ENCODE measurements around the gene NRCAM.
A peak's percentile ranks its signal among the peaks of the same experiment; 100 is the strongest.

NRCAM gene

GRCh38 chr7:108137993-108138392, 318.2 kb downstream of the NRCAM start (continued):
- TF ChIP-seq ZNF354C (tag by site-specific recombination; IDR thresholded peaks at IDR 0.05; ENCODE audit: borderline replicate concordance, low read depth): no peak
- TF ChIP-seq ZBTB44 (tag by site-specific recombination; IDR thresholded peaks at IDR 0.05): no peak
- TF ChIP-seq ZBTB7A (tag by site-specific recombination; IDR thresholded peaks at IDR 0.05; ENCODE audit: low read depth): no peak
- TF ChIP-seq WT1 (tag by site-specific recombination; IDR thresholded peaks at IDR 0.05): no peak
- no peak for TF ChIP-seq ZNF416 (tag by site-specific recombination; IDR thresholded peaks at IDR 0.05)
- no peak for TF ChIP-seq ZNF155 (tag by site-specific recombination; IDR thresholded peaks at IDR 0.05)
- no peak for TF ChIP-seq ZNF214 (tag by site-specific recombination; IDR thresholded peaks at IDR 0.05; ENCODE audit: borderline replicate concordance)
- TF ChIP-seq ZNF654 (tag by site-specific recombination; IDR thresholded peaks at IDR 0.05; ENCODE audit: low read depth): no peak
- no peak for TF ChIP-seq ZNF837 (tag by site-specific recombination; IDR thresholded peaks at IDR 0.05)
- no peak for TF ChIP-seq SALL2 (tag by site-specific recombination; IDR thresholded peaks at IDR 0.05; ENCODE audit: borderline replicate concordance)
- no peak for TF ChIP-seq ZNF311 (tag by site-specific recombination; IDR thresholded peaks at IDR 0.05; ENCODE audit: borderline replicate concordance)
- TF ChIP-seq, protein P1, sequence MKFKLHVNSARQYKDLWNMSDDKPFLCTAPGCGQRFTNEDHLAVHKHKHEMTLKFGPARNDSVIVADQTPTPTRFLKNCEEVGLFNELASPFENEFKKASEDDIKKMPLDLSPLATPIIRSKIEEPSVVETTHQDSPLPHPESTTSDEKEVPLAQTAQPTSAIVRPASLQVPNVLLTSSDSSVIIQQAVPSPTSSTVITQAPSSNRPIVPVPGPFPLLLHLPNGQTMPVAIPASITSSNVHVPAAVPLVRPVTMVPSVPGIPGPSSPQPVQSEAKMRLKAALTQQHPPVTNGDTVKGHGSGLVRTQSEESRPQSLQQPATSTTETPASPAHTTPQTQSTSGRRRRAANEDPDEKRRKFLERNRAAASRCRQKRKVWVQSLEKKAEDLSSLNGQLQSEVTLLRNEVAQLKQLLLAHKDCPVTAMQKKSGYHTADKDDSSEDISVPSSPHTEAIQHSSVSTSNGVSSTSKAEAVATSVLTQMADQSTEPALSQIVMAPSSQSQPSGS (tag by site-specific recombination; IDR thresholded peaks at IDR 0.05; ENCODE audit: low read depth): no peak

DNA sequence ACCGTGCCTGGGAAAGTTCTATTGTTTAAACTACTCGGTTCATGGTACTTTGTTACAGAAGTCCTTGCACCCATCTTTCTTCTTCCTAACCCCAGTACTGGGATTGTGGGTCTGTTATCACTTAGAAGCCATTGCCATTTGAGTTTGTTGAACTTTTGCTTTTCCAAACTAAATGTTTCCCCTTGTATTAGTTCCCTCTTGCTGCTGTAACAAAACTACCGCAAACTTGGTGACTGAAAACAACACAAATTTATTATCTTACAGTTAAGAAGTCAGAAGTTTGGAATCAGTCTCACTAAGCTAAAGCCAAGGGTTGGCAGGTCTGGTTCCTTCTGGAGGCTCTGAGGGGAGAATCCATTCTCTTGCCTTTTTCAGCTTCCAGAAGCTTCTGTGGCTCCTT, 319.2 kb downstream of the NRCAM start:
- Histone ChIP-seq H3K4me3 (ENCODE audit: low read depth, low read length) (no peak overlapping the region), H3K27ac (ENCODE audit: extremely low read depth, low read depth, low read length) (no peak overlapping the region), H3K9me3 (ENCODE audit: control insufficient read depth, insufficient read depth, low read depth, low read length) (no peaks in the 10 kb centered on the region), H3K4me1 (ENCODE audit: control insufficient read depth, insufficient read depth, low read length) (no peaks in the 10 kb centered on the region), H3K36me3 (ENCODE audit: control insufficient read depth in 2 of 2, insufficient read depth in 1 of 2, low read length in 2 of 2) (no peaks in the 10 kb centered on the region)
- no peak for TF ChIP-seq TCF7L2 (IDR thresholded peaks at IDR 0.05; ENCODE audit: borderline replicate concordance, low read depth, low read length)
- TF ChIP-seq ZNF776 (tag by site-specific recombination; IDR thresholded peaks at IDR 0.05; ENCODE audit: borderline replicate concordance): no peak
- TF ChIP-seq HOXA7 (CRISPR knock-in tag; IDR thresholded peaks at IDR 0.05; ENCODE audit: borderline replicate concordance): no peak
- TF ChIP-seq OSR2 (tag by site-specific recombination; IDR thresholded peaks at IDR 0.05): no peak
- no peak for TF ChIP-seq ZNF837 (tag by site-specific recombination; IDR thresholded peaks at IDR 0.05)
- TF ChIP-seq SP7 (tag by site-specific recombination; IDR thresholded peaks at IDR 0.05): no peak
- CTCF ChIA-PET: interaction anchor here (1.9 kb wide), 1 partner anchor 9 kb away, joined by 11 read pairs; no protein-coding TSS in a partner anchor
- POLR2A ChIA-PET: no interaction called here

GRCh38 chr7:108136191-108136688, 320.0 kb downstream of the NRCAM start:
- POLR2A ChIA-PET: no interaction called here
- Histone ChIP-seq H3K36me3 (ENCODE audit: control insufficient read depth in 2 of 2, insufficient read depth in 1 of 2, low read length in 2 of 2) (no peaks in the 10 kb centered on the region), H3K27ac (ENCODE audit: extremely low read depth, low read depth, low read length) (no peak overlapping the region), H3K4me1 (ENCODE audit: control insufficient read depth, insufficient read depth, low read length) (no peaks in the 10 kb centered on the region), H3K4me3 (ENCODE audit: low read depth, low read length) (no peak overlapping the region), H3K9me3 (ENCODE audit: control insufficient read depth, insufficient read depth, low read depth, low read length) (no peaks in the 10 kb centered on the region)
- CTCF ChIA-PET: interaction anchor here (0.6 to 1.3 kb wide), 3 partner anchors 9 to 251 kb away, joined by 4 to 9 read pairs (median 6); no protein-coding TSS in a partner anchor
- TF ChIP-seq ZNF548 (tag by site-specific recombination; IDR thresholded peaks at IDR 0.05) (0 out of 2 replicates have a peak, but pooled peaks have one; percentile 40), ZNF521 (tag by site-specific recombination; IDR thresholded peaks at IDR 0.05) (no peak), ZNF23 (tag by site-specific recombination; IDR thresholded peaks at IDR 0.05; ENCODE audit: borderline replicate concordance) (no peak), ZBTB7A (tag by site-specific recombination; IDR thresholded peaks at IDR 0.05; ENCODE audit: low read depth) (no peak)
- TF ChIP-seq, protein P1 (tag by site-specific recombination; IDR thresholded peaks at IDR 0.05; ENCODE audit: low read depth): peak; percentile 26; the same call in 1 of the 2 replicates
- TF ChIP-seq, protein P2, sequence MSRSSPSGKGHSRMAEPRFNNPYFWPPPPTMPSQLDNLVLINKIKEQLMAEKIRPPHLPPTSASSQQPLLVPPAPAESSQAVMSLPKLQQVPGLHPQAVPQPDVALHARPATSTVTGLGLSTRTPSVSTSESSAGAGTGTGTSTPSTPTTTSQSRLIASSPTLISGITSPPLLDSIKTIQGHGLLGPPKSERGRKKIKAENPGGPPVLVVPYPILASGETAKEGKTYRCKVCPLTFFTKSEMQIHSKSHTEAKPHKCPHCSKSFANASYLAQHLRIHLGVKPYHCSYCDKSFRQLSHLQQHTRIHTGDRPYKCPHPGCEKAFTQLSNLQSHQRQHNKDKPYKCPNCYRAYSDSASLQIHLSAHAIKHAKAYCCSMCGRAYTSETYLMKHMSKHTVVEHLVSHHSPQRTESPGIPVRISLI (tag by site-specific recombination; IDR thresholded peaks at IDR 0.05): no peak
- TF ChIP-seq, protein P3, sequence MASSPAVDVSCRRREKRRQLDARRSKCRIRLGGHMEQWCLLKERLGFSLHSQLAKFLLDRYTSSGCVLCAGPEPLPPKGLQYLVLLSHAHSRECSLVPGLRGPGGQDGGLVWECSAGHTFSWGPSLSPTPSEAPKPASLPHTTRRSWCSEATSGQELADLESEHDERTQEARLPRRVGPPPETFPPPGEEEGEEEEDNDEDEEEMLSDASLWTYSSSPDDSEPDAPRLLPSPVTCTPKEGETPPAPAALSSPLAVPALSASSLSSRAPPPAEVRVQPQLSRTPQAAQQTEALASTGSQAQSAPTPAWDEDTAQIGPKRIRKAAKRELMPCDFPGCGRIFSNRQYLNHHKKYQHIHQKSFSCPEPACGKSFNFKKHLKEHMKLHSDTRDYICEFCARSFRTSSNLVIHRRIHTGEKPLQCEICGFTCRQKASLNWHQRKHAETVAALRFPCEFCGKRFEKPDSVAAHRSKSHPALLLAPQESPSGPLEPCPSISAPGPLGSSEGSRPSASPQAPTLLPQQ (tag by site-specific recombination; IDR thresholded peaks at IDR 0.05): peak; percentile 62
